ENCODE measurements around the gene FAM25G. TPM values are rescaled to one million over a fixed set of nuclear protein-coding genes. Genes with fewer than 3 reads are reported as not detected.
A peak's percentile ranks its signal among the peaks of the same experiment; 100 is the strongest.
"Not testable (repeated sequence)": the region's sequence is repeated elsewhere in the genome, so short reads cannot be mapped to it uniquely, and the experiment has no call there.

The FAM25G gene
- total and polyA plus RNA-seq, 2 of the 4 experiments (the other 2 are of a cell fraction) = not detected

- H2AFZ ChIP-seq (replicated peaks; ENCODE audit: low read length, poor library complexity); POLR2A ChIA-PET (ENCODE audit: unreplicated experiment); H2BK15ac ChIP-seq (ENCODE audit: low read depth, low read length); H3K9me1 ChIP-seq (ENCODE audit: insufficient read depth, low read length); H3K18ac ChIP-seq (ENCODE audit: low read depth, low read length); H3K79me1 ChIP-seq (ENCODE audit: low read depth in 1 of 2, low read length in 2 of 2); H3K27ac ChIP-seq (ENCODE audit: insufficient read depth, low read length); H2BK20ac ChIP-seq (ENCODE audit: low read depth, low read length); H3K27me3 ChIP-seq (ENCODE audit: control insufficient read depth, insufficient read depth, low read length); H3K4me2 ChIP-seq (ENCODE audit: low read depth, low read length); H3K36me3 ChIP-seq (ENCODE audit: control insufficient read depth, insufficient read depth, low read length); H3K4ac ChIP-seq (ENCODE audit: low read depth, low read length); intact Hi-C loops (cut with micrococcal nuclease); H3K9me3 ChIP-seq (ENCODE audit: control insufficient read depth, insufficient read depth, low read length); H2BK120ac ChIP-seq (ENCODE audit: low read depth, low read length); ATAC-seq (ENCODE audit: low read depth); H3K9ac ChIP-seq (ENCODE audit: low read depth, low read length); DNase-seq; H4K20me1 ChIP-seq (ENCODE audit: insufficient read depth, low read length); H3K23ac ChIP-seq (ENCODE audit: low read depth, low read length); H2AK5ac ChIP-seq (ENCODE audit: low read depth, low read length); H3K4me1 ChIP-seq (ENCODE audit: control insufficient read depth, insufficient read depth, low read length); H3K14ac ChIP-seq (replicated peaks; ENCODE audit: low read depth, low read length); dilution Hi-C loops (cut with HindIII; ENCODE audit: low sequenced_read_pairs, unreplicated experiment); H2BK5ac ChIP-seq (ENCODE audit: low read depth, low read length, poor library complexity, severe bottlenecking); H4K8ac ChIP-seq (ENCODE audit: low read depth in 2 of 2, low read length in 2 of 2); H3K4me3 ChIP-seq (ENCODE audit: insufficient read depth, low read depth, low read length); H2AK9ac ChIP-seq (replicated peaks; ENCODE audit: low read depth, low read length, poor library complexity); H4K91ac ChIP-seq (ENCODE audit: insufficient read depth, low read depth, low read length); BruUV-seq (replicated peaks); H4K5ac ChIP-seq (ENCODE audit: low read depth, low read length); in situ Hi-C loops (cut with MboI; ENCODE audit: low sequenced_read_pairs); H3K56ac ChIP-seq (ENCODE audit: extremely low read depth, insufficient read depth, low read length); CTCF ChIA-PET: not testable (repeated sequence)
- WGBS, 2 experiments (ENCODE audit: extremely low coverage in 2 of 2, insufficient read length in 1 of 2) = no CpG with 5 or more reads among the region's 7 CpGs
Observed at GRCh38 chr10:47473516-47473915, 18.0 kb downstream of the FAM25G start.

GRCh38 chr10:47472647-47473046 lies 18.9 kb downstream of the FAM25G start:
- H3K4me3 ChIP-seq (ENCODE audit: insufficient read depth, low read depth, low read length); H3K9me1 ChIP-seq (ENCODE audit: insufficient read depth, low read length); H3K79me1 ChIP-seq (ENCODE audit: low read depth in 1 of 2, low read length in 2 of 2); CTCF ChIA-PET; POLR2A ChIA-PET (ENCODE audit: unreplicated experiment); intact Hi-C loops (cut with micrococcal nuclease); H3K36me3 ChIP-seq (ENCODE audit: control insufficient read depth, insufficient read depth, low read length); in situ Hi-C loops (cut with MboI; ENCODE audit: low sequenced_read_pairs); H3K4me1 ChIP-seq (ENCODE audit: control insufficient read depth, insufficient read depth, low read length); H3K23ac ChIP-seq (ENCODE audit: low read depth, low read length); H4K20me1 ChIP-seq (ENCODE audit: insufficient read depth, low read length); H2BK20ac ChIP-seq (ENCODE audit: low read depth, low read length); H3K4me2 ChIP-seq (ENCODE audit: low read depth, low read length); H2AFZ ChIP-seq (replicated peaks; ENCODE audit: low read length, poor library complexity); H3K18ac ChIP-seq (ENCODE audit: low read depth, low read length); H3K56ac ChIP-seq (ENCODE audit: extremely low read depth, insufficient read depth, low read length); BruUV-seq (replicated peaks); H2BK15ac ChIP-seq (ENCODE audit: low read depth, low read length); dilution Hi-C loops (cut with HindIII; ENCODE audit: low sequenced_read_pairs, unreplicated experiment); H4K91ac ChIP-seq (ENCODE audit: insufficient read depth, low read depth, low read length); H3K27me3 ChIP-seq (ENCODE audit: control insufficient read depth, insufficient read depth, low read length); H2AK5ac ChIP-seq (ENCODE audit: low read depth, low read length); H2AK9ac ChIP-seq (replicated peaks; ENCODE audit: low read depth, low read length, poor library complexity); DNase-seq; H3K9ac ChIP-seq (ENCODE audit: low read depth, low read length); H3K9me3 ChIP-seq (ENCODE audit: control insufficient read depth, insufficient read depth, low read length); H3K14ac ChIP-seq (replicated peaks; ENCODE audit: low read depth, low read length): not testable (repeated sequence)
- 0 out of 2 replicates have a peak overlapping the region, but pooled peaks have one; percentile 65 for H3K4ac ChIP-seq (ENCODE audit: low read depth, low read length)
- no CpG with 5 or more reads among the region's 3 CpGs for WGBS, 2 experiments (ENCODE audit: extremely low coverage in 2 of 2, insufficient read length in 1 of 2)
- H3K27ac ChIP-seq (ENCODE audit: insufficient read depth, low read length) = peak overlapping the region; percentile 67; the same call in 1 of the 2 replicates
- peak overlapping the region; percentile 62 for H2BK5ac ChIP-seq (ENCODE audit: low read depth, low read length, poor library complexity, severe bottlenecking)
- H4K8ac ChIP-seq (ENCODE audit: low read depth in 2 of 2, low read length in 2 of 2) = peak overlapping the region in 1 of 2 experiments; percentile 49; a peak in 1 of 4 replicates
- peak overlapping the region; percentile 81; the same call in 1 of the 2 replicates for H4K5ac ChIP-seq (ENCODE audit: low read depth, low read length)
- H2BK120ac ChIP-seq (ENCODE audit: low read depth, low read length) = 0 out of 2 replicates have a peak overlapping the region, but pooled peaks have one; percentile 40
- ATAC-seq (ENCODE audit: low read depth) = peak; percentile 80

Data from IMR-90 (cell line).